HepG2 (cell line): Measurements from ENCODE around the gene SPHK1. TPM values are rescaled to one million over a fixed set of nuclear protein-coding genes. Genes with fewer than 3 reads are reported as not detected.

Experiments used
- CENPT ChIP-seq: sonication (generic); formaldehyde crosslinking; IDR thresholded peaks from 2 replicates; pipeline ENCODE4 v1.8.0; 2022; ENCODE audit warnings: low read depth, mild to moderate bottlenecking, moderate library complexity, missing genetic modification reagents
- CENPX ChIP-seq: sonication (generic); formaldehyde crosslinking; IDR thresholded peaks from 2 replicates; pipeline ENCODE4 v1.9.0; 2021; ENCODE audit warnings: mild to moderate bottlenecking, missing genetic modification reagents, moderate library complexity
- DNMT1 ChIP-seq: sonication (generic); formaldehyde crosslinking; IDR thresholded peaks from 2 replicates; pipeline ENCODE4 v1.5.1; 2020; ENCODE audit warnings: mild to moderate bottlenecking, missing genetic modification reagents
- FOXO1 ChIP-seq: sonication (generic); formaldehyde crosslinking; IDR thresholded peaks from 2 replicates; pipeline ENCODE4 v1.4.0; 2020; ENCODE audit warnings: missing genetic modification reagents
- HNF1B ChIP-seq: sonication (generic); formaldehyde crosslinking; IDR thresholded peaks from 2 replicates; pipeline ENCODE4 v1.5.1; 2020; ENCODE audit warnings: mild to moderate bottlenecking, moderate library complexity, missing genetic modification reagents
- HNRNPLL ChIP-seq: fragments of 200-400 bp; formaldehyde crosslinking; IDR thresholded peaks from 2 replicates; pipeline ENCODE4 v1.6.1; 2017; ENCODE audit warnings: mild to moderate bottlenecking, low read depth, low read length; ENCODE audit not compliant: poor library complexity, severe bottlenecking
- IRF2 ChIP-seq: IDR thresholded peaks from 2 replicates; pipeline ENCODE4 v1.6.1; 2018; ENCODE audit warnings: missing genetic modification reagents, missing compliant biosample characterization
- KDM3A ChIP-seq: IDR thresholded peaks from 2 replicates; pipeline ENCODE4 v1.6.1; 2018; ENCODE audit warnings: low read depth, missing compliant biosample characterization
- NR2F2 ChIP-seq: IDR thresholded peaks from 2 replicates; pipeline ENCODE4 v1.6.1; 2012; ENCODE audit warnings: low read depth, inconsistent platforms, borderline replicate concordance
- PLRG1 ChIP-seq: fragments of 450-650 bp; conservative IDR thresholded peaks from 2 replicates; pipeline ENCODE4 v1.6.1; 2016
- ZBTB7B ChIP-seq: sonication (generic); formaldehyde crosslinking; IDR thresholded peaks from 2 replicates; pipeline ENCODE4 v1.4.0; 2020; ENCODE audit warnings: missing genetic modification reagents
- ZNF20 ChIP-seq: sonication (generic); formaldehyde crosslinking; IDR thresholded peaks from 2 replicates; pipeline ENCODE4 v1.4.0; 2020; ENCODE audit warnings: mild to moderate bottlenecking, moderate library complexity, missing genetic modification reagents
- ZNF350 ChIP-seq: sonication (generic); formaldehyde crosslinking; IDR thresholded peaks from 2 replicates; pipeline ENCODE4 v1.4.0; 2020; ENCODE audit warnings: mild to moderate bottlenecking, low read depth, missing genetic modification reagents, borderline replicate concordance
- ZNF580 ChIP-seq: IDR thresholded peaks from 2 replicates; pipeline ENCODE4 v1.6.1; 2016; ENCODE audit warnings: low read depth, borderline replicate concordance
- ZNF678 ChIP-seq: sonication (generic); formaldehyde crosslinking; IDR thresholded peaks from 2 replicates; pipeline ENCODE4 v1.4.0; 2020; ENCODE audit warnings: mild to moderate bottlenecking, missing genetic modification reagents
- polyA plus RNA-seq, 8 experiments: library from polyadenylated mRNA; depleted of rRNA in 3 of 8; stranded (reverse) in 7 of 8; unstranded in 1 of 8; fragments of >200 nt; fragmentation: Illumina TruSeq in 4 of 8; extraction: Trizol in 4 of 8; gene quantifications; 2 replicates each; pipeline versions ENCODE4 v1.2.1 to v1.2.3, GENCODE V29; 2011 to 2016; ENCODE audit warnings: low read depth in 4 of 8, missing spikeins in 1 of 8, mixed read lengths in 1 of 8; ENCODE audit not compliant: insufficient read depth in 1 of 8
- total RNA-seq, 5 experiments: library from RNA; depleted of rRNA; stranded (reverse); fragments of >200 nt; fragmentation: Illumina TruSeq; extraction: Trizol; gene quantifications; 2 replicates each; pipeline ENCODE4 v1.2.3, GENCODE V29; 2016; ENCODE audit warnings: low read depth in 1 of 5
- TF ChIP-seq, protein P1 (sequence below): sonication (generic); formaldehyde crosslinking; IDR thresholded peaks from 2 replicates; pipeline ENCODE4 v1.8.0; 2022; ENCODE audit warnings: missing genetic modification reagents, mild to moderate bottlenecking, moderate library complexity, borderline replicate concordance
- TF ChIP-seq, protein P2 (sequence below): sonication (generic); formaldehyde crosslinking; IDR thresholded peaks from 2 replicates; pipeline ENCODE4 v1.4.0; 2020; ENCODE audit warnings: missing genetic modification reagents
- TF ChIP-seq, protein P3 (sequence below): sonication (generic); formaldehyde crosslinking; IDR thresholded peaks from 2 replicates; pipeline ENCODE4 v1.4.0; 2020; ENCODE audit warnings: missing genetic modification reagents, borderline replicate concordance

Gene SPHK1
- total and polyA plus RNA-seq, 2 of the 13 experiments (the other 11 are each of a cell fraction or from before 2014, with no cell fraction given) = 129 to 160 TPM

DNA sequence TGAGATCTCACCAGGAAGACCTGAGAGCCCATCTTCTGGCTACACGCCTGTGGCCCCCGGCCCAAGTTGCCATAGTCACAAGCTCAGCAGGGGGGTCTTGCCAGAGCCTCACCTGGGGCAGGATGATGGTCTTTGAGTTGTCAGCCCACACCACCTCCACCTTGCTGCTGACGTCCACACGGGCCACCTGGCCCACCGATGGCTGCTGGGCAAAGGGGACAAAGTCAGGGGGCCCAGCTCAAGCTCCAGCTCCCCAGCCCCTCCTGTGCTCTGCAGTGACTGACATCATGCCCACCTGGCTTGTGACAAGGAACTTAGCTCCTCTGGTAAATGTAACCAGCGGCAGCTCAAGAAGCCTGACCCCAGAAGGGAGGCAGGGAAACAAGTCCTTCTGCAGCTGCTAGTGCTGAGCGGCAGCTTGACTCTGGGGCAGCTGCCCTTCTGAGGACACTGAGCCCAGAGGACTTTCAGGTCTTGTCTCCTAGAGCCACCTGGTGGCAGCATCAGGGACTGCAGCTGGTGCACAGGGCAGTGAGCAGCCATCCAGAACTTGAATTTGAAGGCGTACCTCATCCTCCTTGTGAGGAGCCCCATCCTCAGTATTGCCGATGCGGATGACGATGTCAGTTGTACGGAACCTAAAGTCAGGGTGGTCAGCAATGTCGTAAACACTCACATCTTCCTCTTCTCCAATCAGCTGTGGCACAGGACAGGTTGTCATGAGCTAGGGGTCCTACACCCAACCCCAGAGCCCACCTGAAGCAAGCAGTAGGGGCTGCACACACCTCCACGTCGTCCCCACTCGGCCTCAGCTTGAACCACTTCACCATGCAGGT, 13.5 kb downstream of the SPHK1 start (continued):
- TF ChIP-seq, protein P1, sequence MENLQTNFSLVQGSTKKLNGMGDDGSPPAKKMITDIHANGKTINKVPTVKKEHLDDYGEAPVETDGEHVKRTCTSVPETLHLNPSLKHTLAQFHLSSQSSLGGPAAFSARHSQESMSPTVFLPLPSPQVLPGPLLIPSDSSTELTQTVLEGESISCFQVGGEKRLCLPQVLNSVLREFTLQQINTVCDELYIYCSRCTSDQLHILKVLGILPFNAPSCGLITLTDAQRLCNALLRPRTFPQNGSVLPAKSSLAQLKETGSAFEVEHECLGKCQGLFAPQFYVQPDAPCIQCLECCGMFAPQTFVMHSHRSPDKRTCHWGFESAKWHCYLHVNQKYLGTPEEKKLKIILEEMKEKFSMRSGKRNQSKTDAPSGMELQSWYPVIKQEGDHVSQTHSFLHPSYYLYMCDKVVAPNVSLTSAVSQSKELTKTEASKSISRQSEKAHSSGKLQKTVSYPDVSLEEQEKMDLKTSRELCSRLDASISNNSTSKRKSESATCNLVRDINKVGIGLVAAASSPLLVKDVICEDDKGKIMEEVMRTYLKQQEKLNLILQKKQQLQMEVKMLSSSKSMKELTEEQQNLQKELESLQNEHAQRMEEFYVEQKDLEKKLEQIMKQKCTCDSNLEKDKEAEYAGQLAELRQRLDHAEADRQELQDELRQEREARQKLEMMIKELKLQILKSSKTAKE (CRISPR knock-in tag) = no peak
- TF ChIP-seq CENPT (CRISPR knock-in tag) (no peak), PLRG1 (no peak), DNMT1 (CRISPR knock-in tag) (peak; percentile 23; the same call in 1 of the 2 replicates), ZNF580 (CRISPR knock-in tag) (peak; percentile 84; the same call in 1 of the 2 replicates), CENPX (CRISPR knock-in tag) (no peak), HNRNPLL (no peak), ZNF20 (CRISPR knock-in tag) (no peak), ZNF678 (CRISPR knock-in tag) (0 out of 2 replicates have a peak, but pooled peaks have one; percentile 35), KDM3A (CRISPR knock-in tag) (peak; percentile 86), ZNF350 (CRISPR knock-in tag) (peak; percentile 36), ZBTB7B (peak; percentile 45; the same call in 1 of the 2 replicates), IRF2 (peak; percentile 58; the same call in 1 of the 2 replicates), FOXO1 (CRISPR knock-in tag) (peak; percentile 21), HNF1B (CRISPR knock-in tag) (peak; percentile 53; the same call in 1 of the 2 replicates), NR2F2 (no peak)
- TF ChIP-seq, protein P2, sequence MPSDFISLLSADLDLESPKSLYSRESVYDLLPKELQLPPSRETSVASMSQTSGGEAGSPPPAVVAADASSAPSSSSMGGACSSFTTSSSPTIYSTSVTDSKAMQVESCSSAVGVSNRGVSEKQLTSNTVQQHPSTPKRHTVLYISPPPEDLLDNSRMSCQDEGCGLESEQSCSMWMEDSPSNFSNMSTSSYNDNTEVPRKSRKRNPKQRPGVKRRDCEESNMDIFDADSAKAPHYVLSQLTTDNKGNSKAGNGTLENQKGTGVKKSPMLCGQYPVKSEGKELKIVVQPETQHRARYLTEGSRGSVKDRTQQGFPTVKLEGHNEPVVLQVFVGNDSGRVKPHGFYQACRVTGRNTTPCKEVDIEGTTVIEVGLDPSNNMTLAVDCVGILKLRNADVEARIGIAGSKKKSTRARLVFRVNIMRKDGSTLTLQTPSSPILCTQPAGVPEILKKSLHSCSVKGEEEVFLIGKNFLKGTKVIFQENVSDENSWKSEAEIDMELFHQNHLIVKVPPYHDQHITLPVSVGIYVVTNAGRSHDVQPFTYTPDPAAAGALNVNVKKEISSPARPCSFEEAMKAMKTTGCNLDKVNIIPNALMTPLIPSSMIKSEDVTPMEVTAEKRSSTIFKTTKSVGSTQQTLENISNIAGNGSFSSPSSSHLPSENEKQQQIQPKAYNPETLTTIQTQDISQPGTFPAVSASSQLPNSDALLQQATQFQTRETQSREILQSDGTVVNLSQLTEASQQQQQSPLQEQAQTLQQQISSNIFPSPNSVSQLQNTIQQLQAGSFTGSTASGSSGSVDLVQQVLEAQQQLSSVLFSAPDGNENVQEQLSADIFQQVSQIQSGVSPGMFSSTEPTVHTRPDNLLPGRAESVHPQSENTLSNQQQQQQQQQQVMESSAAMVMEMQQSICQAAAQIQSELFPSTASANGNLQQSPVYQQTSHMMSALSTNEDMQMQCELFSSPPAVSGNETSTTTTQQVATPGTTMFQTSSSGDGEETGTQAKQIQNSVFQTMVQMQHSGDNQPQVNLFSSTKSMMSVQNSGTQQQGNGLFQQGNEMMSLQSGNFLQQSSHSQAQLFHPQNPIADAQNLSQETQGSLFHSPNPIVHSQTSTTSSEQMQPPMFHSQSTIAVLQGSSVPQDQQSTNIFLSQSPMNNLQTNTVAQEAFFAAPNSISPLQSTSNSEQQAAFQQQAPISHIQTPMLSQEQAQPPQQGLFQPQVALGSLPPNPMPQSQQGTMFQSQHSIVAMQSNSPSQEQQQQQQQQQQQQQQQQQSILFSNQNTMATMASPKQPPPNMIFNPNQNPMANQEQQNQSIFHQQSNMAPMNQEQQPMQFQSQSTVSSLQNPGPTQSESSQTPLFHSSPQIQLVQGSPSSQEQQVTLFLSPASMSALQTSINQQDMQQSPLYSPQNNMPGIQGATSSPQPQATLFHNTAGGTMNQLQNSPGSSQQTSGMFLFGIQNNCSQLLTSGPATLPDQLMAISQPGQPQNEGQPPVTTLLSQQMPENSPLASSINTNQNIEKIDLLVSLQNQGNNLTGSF = peak; percentile 27; the same call in 1 of the 2 replicates
- TF ChIP-seq, protein P3, sequence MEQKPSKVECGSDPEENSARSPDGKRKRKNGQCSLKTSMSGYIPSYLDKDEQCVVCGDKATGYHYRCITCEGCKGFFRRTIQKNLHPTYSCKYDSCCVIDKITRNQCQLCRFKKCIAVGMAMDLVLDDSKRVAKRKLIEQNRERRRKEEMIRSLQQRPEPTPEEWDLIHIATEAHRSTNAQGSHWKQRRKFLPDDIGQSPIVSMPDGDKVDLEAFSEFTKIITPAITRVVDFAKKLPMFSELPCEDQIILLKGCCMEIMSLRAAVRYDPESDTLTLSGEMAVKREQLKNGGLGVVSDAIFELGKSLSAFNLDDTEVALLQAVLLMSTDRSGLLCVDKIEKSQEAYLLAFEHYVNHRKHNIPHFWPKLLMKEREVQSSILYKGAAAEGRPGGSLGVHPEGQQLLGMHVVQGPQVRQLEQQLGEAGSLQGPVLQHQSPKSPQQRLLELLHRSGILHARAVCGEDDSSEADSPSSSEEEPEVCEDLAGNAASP (CRISPR knock-in tag) = peak; percentile 46; the same call in 1 of the 2 replicates
